ENCODE results near the gene UBTD1.

DNA sequence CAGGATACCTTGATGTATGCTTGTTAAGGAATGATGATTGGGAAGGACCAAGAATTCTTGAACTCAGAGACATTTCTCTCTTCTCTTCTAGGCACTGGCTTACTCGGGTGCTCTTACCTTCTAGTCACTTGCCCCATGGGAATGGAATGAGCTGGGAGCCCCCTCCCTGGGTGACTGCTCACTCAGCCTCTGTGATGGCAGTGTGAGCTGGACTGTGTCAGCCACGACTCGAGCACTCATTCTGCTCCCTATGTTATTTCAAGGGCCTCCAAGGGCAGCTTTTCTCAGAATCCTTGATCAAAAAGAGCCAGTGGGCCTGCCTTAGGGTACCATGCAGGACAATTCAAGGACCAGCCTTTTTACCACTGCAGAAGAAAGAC, 42.0 kb upstream of the UBTD1 start:
- TF ChIP-seq, protein P1, sequence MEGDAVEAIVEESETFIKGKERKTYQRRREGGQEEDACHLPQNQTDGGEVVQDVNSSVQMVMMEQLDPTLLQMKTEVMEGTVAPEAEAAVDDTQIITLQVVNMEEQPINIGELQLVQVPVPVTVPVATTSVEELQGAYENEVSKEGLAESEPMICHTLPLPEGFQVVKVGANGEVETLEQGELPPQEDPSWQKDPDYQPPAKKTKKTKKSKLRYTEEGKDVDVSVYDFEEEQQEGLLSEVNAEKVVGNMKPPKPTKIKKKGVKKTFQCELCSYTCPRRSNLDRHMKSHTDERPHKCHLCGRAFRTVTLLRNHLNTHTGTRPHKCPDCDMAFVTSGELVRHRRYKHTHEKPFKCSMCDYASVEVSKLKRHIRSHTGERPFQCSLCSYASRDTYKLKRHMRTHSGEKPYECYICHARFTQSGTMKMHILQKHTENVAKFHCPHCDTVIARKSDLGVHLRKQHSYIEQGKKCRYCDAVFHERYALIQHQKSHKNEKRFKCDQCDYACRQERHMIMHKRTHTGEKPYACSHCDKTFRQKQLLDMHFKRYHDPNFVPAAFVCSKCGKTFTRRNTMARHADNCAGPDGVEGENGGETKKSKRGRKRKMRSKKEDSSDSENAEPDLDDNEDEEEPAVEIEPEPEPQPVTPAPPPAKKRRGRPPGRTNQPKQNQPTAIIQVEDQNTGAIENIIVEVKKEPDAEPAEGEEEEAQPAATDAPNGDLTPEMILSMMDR (IDR thresholded peaks at IDR 0.05): no peak
- TF ChIP-seq POLR2A (IDR thresholded peaks at IDR 0.05) (peak in 1 of 4 donors; percentile 8), POLR2AphosphoS5 (IDR thresholded peaks at IDR 0.05) (no peak)
